Chondrocyte (in vitro differentiated cells): Measurements from ENCODE around the gene SMCO1. TPM values are rescaled to one million over a fixed set of nuclear protein-coding genes. Genes with fewer than 3 reads are reported as not detected.

Source experiments
- DNase-seq: peaks from one replicate; pipeline ENCODE4 v3.0.0; 2021; ENCODE audit warnings: mixed read lengths, low spot score
- H3K27ac Mint-ChIP-seq: one replicate; pipeline ENCODE4 v1.8.0; 2021; ENCODE audit warnings: mild to moderate bottlenecking, moderate library complexity, mixed read lengths; ENCODE audit not compliant: unreplicated experiment
- H3K27me3 Mint-ChIP-seq: 2 replicates; pipeline ENCODE4 v1.8.0; 2021; ENCODE audit warnings: low read depth, mixed read lengths
- H3K36me3 Mint-ChIP-seq: 2 replicates; pipeline ENCODE4 v1.8.0; 2021; ENCODE audit warnings: low read depth, mixed read lengths
- H3K4me1 Mint-ChIP-seq: 2 replicates; pipeline ENCODE4 v1.8.0; 2021; ENCODE audit warnings: low read depth, mild to moderate bottlenecking, mixed read lengths
- H3K4me3 Mint-ChIP-seq: one replicate; pipeline ENCODE4 v1.8.0; 2021; ENCODE audit warnings: mild to moderate bottlenecking, moderate library complexity, mixed read lengths; ENCODE audit not compliant: unreplicated experiment
- H3K9me3 Mint-ChIP-seq: 2 replicates; pipeline ENCODE4 v1.8.0; 2021; ENCODE audit warnings: low read depth, mixed read lengths
- total RNA-seq: library from RNA; stranded (reverse); gene quantifications from 3 replicates; pipeline ENCODE4 v1.2.1, GENCODE V29; 2021
- TF ChIP-seq, protein P1 (sequence below): fragments of 200-600 bp; sonication (generic); IDR thresholded peaks from 2 replicates; pipeline ENCODE4 v1.5.0; 2021; ENCODE audit warnings: antibody characterized with exemption, mild to moderate bottlenecking, moderate library complexity

SMCO1 gene
- total RNA-seq, 1 donor from 2014 or later, result not detected

DNA sequence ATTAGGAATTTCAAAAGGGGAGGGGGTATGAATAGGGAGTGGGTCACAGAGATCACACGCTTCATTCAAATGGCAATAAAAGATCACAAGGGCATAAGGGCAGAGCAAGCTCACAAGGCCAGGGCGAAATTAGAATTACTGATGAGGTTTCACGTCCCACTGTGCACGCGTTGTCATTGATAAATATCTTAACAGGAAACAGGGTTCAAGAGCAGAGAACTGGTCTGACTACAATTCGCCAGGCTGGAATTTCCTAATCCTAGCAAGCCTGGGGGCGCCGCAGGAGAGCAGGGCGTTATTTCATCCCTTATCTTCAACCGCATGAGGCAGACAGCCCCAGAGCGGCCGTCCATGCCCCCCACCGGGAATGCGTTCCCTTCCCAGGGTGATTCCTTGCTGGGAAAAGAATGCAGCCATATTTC is 18.1 kb upstream of the SMCO1 start:
- peaks cover 8% of the 10 kb centered on the region for H3K9me3 Mint-ChIP-seq
- H3K27me3 Mint-ChIP-seq, result peaks cover 4% of the 10 kb centered on the region
- TF ChIP-seq, protein P1, sequence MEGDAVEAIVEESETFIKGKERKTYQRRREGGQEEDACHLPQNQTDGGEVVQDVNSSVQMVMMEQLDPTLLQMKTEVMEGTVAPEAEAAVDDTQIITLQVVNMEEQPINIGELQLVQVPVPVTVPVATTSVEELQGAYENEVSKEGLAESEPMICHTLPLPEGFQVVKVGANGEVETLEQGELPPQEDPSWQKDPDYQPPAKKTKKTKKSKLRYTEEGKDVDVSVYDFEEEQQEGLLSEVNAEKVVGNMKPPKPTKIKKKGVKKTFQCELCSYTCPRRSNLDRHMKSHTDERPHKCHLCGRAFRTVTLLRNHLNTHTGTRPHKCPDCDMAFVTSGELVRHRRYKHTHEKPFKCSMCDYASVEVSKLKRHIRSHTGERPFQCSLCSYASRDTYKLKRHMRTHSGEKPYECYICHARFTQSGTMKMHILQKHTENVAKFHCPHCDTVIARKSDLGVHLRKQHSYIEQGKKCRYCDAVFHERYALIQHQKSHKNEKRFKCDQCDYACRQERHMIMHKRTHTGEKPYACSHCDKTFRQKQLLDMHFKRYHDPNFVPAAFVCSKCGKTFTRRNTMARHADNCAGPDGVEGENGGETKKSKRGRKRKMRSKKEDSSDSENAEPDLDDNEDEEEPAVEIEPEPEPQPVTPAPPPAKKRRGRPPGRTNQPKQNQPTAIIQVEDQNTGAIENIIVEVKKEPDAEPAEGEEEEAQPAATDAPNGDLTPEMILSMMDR, result no peak
- H3K36me3 Mint-ChIP-seq, result peaks cover 2% of the 10 kb centered on the region
- no peak overlapping the region for H3K27ac Mint-ChIP-seq
- no peak for DNase-seq
- H3K4me1 Mint-ChIP-seq, result peaks cover 5% of the 10 kb centered on the region
- no peak overlapping the region for H3K4me3 Mint-ChIP-seq

DNA sequence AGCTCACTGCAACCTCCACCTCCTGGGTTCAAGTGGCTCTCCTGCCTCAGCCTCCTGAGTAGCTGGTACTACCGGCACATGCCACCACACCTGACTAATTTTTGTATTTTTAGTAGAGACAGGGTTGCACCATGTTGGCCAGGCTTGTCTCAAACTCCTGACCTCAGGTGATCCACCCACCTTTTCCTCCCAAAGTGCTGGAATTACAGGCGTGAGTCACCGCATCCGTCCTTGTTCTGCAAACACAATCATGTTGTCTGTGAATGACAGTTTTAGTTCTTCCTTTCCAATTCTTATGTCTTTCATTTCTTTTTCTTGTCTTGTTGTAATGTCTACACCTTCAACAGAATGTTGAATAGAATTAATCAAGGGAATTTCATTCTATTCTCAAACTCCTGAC is 16.3 kb upstream of the SMCO1 start:
- peaks cover 10% of the 10 kb centered on the region for H3K4me1 Mint-ChIP-seq
- no peak overlapping the region for H3K4me3 Mint-ChIP-seq
- H3K36me3 Mint-ChIP-seq, result peaks cover 2% of the 10 kb centered on the region
- DNase-seq, result no peak
- H3K9me3 Mint-ChIP-seq, result peaks cover 8% of the 10 kb centered on the region
- H3K27me3 Mint-ChIP-seq, result no peaks in the 10 kb centered on the region
- TF ChIP-seq, protein P1, result no peak
- H3K27ac Mint-ChIP-seq, result no peak overlapping the region

DNA sequence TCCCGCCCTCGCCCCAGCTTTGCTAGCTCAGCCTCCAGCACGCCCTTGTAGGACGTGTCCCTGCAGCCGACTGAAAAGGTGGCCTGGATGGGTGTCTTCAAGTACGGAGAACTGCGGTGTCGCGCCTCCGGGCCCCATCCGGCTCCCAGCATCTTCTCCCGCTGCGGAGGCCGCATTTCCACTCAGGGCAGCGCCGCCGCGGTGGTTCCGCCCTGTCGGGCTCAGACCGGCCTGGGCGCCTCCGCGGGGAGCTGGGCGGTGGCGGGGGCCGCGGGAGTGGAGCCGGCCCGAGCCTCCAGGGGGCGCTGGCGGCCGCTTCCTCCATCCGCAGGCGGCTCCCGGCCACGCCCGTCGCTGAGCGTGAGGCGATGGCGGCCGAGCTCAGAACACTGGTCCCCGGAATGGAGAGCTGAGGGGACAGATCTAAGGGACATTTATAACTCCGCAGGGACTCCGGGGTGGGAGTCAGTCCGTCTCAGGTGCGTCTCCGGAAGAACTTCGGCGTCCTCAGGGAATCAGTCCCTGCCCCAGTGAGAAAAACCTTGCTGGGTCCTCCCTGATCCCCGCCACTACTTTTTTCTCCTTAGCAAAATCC is 13.6 kb upstream of the SMCO1 start:
- TF ChIP-seq, protein P1, result peak; percentile 94
- no peak for DNase-seq
- Mint-ChIP-seq H3K27ac (peak overlapping the region; percentile 54), H3K9me3 (peaks cover 8% of the 10 kb centered on the region), H3K36me3 (peaks cover 2% of the 10 kb centered on the region), H3K4me1 (peaks cover 10% of the 10 kb centered on the region), H3K4me3 (peak overlapping the region; percentile 68), H3K27me3 (no peaks in the 10 kb centered on the region)

DNA sequence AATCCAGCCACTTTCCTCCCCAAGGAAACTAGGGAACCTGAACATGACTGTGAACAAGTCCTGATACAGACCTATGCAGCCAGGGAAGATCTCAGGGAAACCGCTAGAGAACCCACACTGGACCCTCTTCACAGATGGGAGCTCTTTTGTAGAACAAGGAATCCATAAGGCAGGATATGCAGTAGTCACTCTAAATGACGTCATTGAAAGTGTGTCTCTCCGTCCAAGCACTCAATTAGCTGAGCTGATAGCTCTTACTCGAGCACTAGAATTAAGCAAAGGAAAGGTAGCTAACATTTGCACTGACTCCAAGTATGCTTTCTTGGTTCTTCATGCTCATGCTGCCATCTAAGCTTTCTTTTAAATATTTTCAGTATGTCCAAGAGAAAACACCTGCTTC is 10.0 kb upstream of the SMCO1 start:
- Mint-ChIP-seq H3K27me3 (no peaks in the 10 kb centered on the region), H3K9me3 (peaks cover 5% of the 10 kb centered on the region), H3K4me1 (peaks cover 5% of the 10 kb centered on the region), H3K27ac (no peak overlapping the region), H3K4me3 (no peak overlapping the region), H3K36me3 (no peaks in the 10 kb centered on the region)
- no peak for DNase-seq
- TF ChIP-seq, protein P1, result no peak

DNA sequence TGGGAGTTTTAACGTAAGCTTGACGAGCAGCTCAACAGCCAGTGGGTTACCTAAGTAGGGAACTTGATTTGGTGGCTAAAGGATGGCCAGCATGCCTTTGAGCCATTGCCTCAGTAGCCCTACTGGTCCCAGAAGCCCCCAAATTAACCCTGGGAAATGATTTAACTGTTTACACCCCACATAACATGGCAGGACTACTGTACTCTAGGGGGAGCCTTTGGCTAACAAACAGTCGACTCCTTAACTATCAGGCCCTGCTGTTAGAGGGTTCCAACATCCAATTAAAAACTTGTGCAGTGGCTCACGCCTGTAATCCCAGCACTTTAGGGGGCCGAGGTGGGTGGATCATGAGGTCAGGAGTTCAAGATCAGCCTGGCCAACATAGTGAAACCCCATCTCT is 9.4 kb upstream of the SMCO1 start:
- Mint-ChIP-seq H3K27me3 (no peaks in the 10 kb centered on the region), H3K27ac (no peak overlapping the region), H3K9me3 (peaks cover 11% of the 10 kb centered on the region), H3K36me3 (no peaks in the 10 kb centered on the region), H3K4me1 (peaks cover 5% of the 10 kb centered on the region), H3K4me3 (no peak overlapping the region)
- TF ChIP-seq, protein P1, result peak; percentile 55
- no peak for DNase-seq
